Adrenal gland (tissue), 5 donors: Measurements from ENCODE around the gene AMDHD2.

Experiments
- CTCF ChIP-seq, 6 experiments: fragments of 450-650 bp in 4 of 6; fragments of 200-600 bp in 2 of 6; sonication (generic) in 1 of 6; IDR thresholded peaks; 1 replicate in 5 of 6; 2 replicates in 1 of 6; pipeline versions ENCODE4 v1.5.1 to v1.8.0; 2016 to 2021; ENCODE audit warnings: antibody characterized with exemption in 6 of 6, mild to moderate bottlenecking in 2 of 6, moderate library complexity in 1 of 6
- POLR2A ChIP-seq, 2 donors: fragments of 450-650 bp; IDR thresholded peaks; one replicate each; pipeline ENCODE4 v1.6.1; 2017; ENCODE audit warnings: antibody characterized with exemption in 2 of 2, mild to moderate bottlenecking in 2 of 2, moderate library complexity in 1 of 2
- donor health status: DM: no; HTN: no; CAD: no.

GRCh38 chr16:2493605-2494004 lies 26.6 kb upstream of the AMDHD2 start:
- TF ChIP-seq CTCF (IDR thresholded peaks at IDR 0.05): no peak
- TF ChIP-seq POLR2A (IDR thresholded peaks at IDR 0.05): no peak
